Small intestine (tissue), 7 donors: ENCODE data around the gene PNISR. TPM values are rescaled to one million over a fixed set of nuclear protein-coding genes. Genes with fewer than 3 reads are reported as not detected.

ENCODE experiments used
- DNase-seq, 2 donors: peaks; one replicate each; pipeline versions ENCODE4 v3.0.0 to v3.0.0-alpha.2; 2013
- FAIRE-seq: peaks from 2 replicates; lab custom pipeline; 2012; peaks lifted over from hg19 to GRCh38; lab: Jason Lieb, UNC
- H3K27ac ChIP-seq, 3 donors: one replicate each; pipeline ENCODE4 v1.5.1; 2013; ENCODE audit warnings: low read length in 2 of 3, mild to moderate bottlenecking in 2 of 3, control low read depth in 1 of 3, inconsistent platforms in 1 of 3, low read depth in 1 of 3, moderate library complexity in 1 of 3
- H3K27me3 ChIP-seq, 3 donors: one replicate each; pipeline ENCODE4 v1.6.1; 2013; ENCODE audit warnings: low read length in 3 of 3, inconsistent platforms in 1 of 3; ENCODE audit not compliant: control insufficient read depth in 3 of 3, insufficient read depth in 3 of 3
- H3K36me3 ChIP-seq, 3 donors: one replicate each; pipeline ENCODE4 v1.6.1; 2013; ENCODE audit warnings: low read length in 3 of 3, inconsistent platforms in 1 of 3, low read depth in 1 of 3, mild to moderate bottlenecking in 1 of 3, moderate library complexity in 1 of 3; ENCODE audit not compliant: control insufficient read depth in 3 of 3, insufficient read depth in 2 of 3
- H3K4me1 ChIP-seq, 3 donors: one replicate each; pipeline ENCODE4 v1.6.1; 2013; ENCODE audit warnings: low read length in 2 of 3, inconsistent platforms in 1 of 3, low read depth in 1 of 3, mild to moderate bottlenecking in 1 of 3, moderate library complexity in 1 of 3; ENCODE audit not compliant: control insufficient read depth in 3 of 3, insufficient read depth in 2 of 3
- H3K4me3 ChIP-seq, 3 donors: one replicate each; pipeline ENCODE4 v1.5.1; 2013; ENCODE audit warnings: low read length in 3 of 3, control low read depth in 1 of 3, inconsistent platforms in 1 of 3, low read depth in 1 of 3, mild to moderate bottlenecking in 1 of 3, moderate library complexity in 1 of 3
- H3K9me3 ChIP-seq, 2 donors: one replicate each; pipeline ENCODE4 v1.6.1; 2013; ENCODE audit warnings: low read depth in 1 of 2, low read length in 1 of 2; ENCODE audit not compliant: control insufficient read depth in 2 of 2, insufficient read depth in 1 of 2
- WGBS, 3 donors: extraction: QIAGEN DNeasy Blood & Tissue Kit; methylation state at CpG; one replicate each; pipeline ENCODE4 v1.1.7; 2013; 5-methylcytosine and 5-hydroxymethylcytosine counted together
- polyA plus RNA-seq, 4 donors: library from polyadenylated mRNA; stranded (reverse) in 3 of 4; unstranded in 1 of 4; fragments of 200-250 nt in 3 of 4; fragments of 120-200 nt in 1 of 4; gene quantifications; one replicate each; pipeline versions ENCODE4 v1.2.1 to v1.2.3, GENCODE V29; 2013
- donor health status: healthy with polysubstance abuse.
- donor health status: control.
- donor health status: control.
- donor health status: Bipolar disorder and iron deficiency.
- donor health status: healthy.

Gene PNISR
- polyA plus RNA-seq, 4 donors, result 22.7 to 160 (median 25.9) TPM

DNA sequence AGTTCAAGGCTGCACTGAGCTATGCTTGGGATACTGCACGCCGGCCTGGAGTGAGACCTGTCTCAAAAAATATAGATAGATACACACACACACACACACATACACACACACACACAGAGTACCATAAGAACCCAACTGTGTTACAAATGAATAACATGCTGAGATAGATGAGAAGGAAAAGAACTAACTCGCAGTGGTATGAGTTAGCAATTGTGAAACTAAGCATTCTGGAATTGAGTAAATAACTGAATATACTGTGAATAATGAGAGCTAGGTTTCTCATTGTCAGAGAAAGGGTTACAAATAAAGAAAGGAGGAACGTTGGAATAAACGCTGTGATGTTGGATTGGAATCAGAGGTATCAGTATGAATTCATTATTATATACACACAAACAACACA, 61.1 kb downstream of the PNISR start:
- Histone ChIP-seq H3K36me3 (no peaks in the 10 kb centered on the region), H3K4me3 (no peak overlapping the region), H3K27me3 (peaks cover 0 to 2% (median 0%) of the 10 kb centered on the region in 3 donors), H3K9me3 (no peaks in the 10 kb centered on the region), H3K4me1 (no peaks in the 10 kb centered on the region), H3K27ac (no peak overlapping the region)
- DNase-seq (no peak), FAIRE-seq (no peak)
- WGBS, 3 donors, result 70 to 82% (median 71%) methylated on average over 5 of the region's 5 CpGs

DNA sequence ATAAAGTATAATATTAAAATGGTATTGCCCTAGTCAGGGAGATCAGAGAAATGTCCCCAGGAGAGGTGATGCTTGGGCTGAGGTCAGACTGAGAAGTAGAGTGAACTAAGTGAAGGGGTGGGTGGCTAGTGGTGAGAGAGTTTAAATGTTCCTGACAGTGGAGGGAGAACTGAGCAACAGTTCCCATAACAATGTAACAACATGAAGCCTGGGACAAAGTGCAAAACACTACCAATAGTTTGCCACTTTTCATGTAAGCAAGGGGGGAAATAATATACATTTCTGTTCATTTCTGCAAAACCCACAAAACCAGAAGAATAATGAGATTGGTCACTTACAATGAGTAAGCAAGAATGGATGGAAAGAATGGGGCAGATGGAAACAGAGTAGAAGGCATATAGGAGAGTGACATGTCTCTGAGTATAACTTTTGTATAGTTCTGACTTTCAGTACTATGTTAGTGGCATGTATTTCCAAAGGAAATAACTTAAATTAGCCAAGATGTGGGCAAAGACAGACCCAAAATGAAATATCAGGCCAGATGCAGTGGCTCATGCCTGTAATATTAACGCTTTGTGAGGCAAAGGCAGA, 62.3 kb downstream of the PNISR start:
- DNase-seq, result no peak
- 78 to 93% (median 88%) methylated on average over 1 of the region's 1 CpG for WGBS, 3 donors
- no peak overlapping the region for H3K4me3 ChIP-seq

DNA sequence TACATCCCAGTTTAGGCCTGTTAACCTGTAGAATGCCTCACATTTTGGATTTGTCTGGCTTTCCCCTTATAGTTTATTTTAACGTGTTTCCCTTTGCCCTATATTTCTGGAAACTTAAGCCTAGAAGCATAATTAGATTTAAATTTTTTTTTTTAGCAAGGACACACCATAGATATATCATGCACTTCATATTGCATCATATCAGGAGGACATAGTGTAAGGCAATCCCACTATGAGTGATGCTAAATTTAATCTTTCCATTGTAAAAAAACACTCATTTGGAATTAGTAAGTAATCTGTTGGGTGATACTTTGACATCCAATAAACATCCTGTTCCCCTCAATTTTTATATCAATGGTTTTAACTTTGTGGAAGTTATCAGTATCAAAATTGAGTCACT, 65.3 kb downstream of the PNISR start:
- FAIRE-seq, result no peak
- WGBS, 3 donors, result 60 to 84% (median 72%) methylated on average over 1 of the region's 1 CpG

More for the DNA sequence above, 62.3 kb downstream of the PNISR start:
- FAIRE-seq, result no peak
- Histone ChIP-seq H3K27ac (no peak overlapping the region), H3K36me3 (no peaks in the 10 kb centered on the region), H3K4me1 (no peaks in the 10 kb centered on the region), H3K27me3 (peaks cover 0 to 2% (median 0%) of the 10 kb centered on the region in 3 donors), H3K9me3 (no peaks in the 10 kb centered on the region)

DNA sequence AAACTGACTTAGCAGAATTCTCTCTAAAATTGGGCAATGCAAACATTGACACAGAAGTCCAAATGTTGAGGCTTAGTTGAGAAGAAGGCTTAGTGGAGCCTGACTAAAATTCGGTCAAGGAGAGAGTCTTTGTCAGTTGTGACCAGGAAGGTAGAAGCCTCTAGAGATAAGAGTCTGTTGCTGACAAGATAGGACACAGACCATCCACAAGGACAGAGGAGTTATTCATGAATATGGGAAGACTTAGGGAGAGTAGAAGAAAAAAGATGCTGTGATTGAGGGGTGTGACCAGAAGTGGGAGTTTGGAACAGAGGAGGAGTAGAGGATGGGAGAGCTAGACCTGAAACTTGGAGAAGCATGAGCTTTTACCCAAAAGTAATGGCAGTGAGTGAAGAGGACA, 68.5 kb downstream of the PNISR start:
- no peak for FAIRE-seq
- no peaks in the 10 kb centered on the region for H3K36me3 ChIP-seq
- no peaks in the 10 kb centered on the region for H3K4me1 ChIP-seq
- H3K9me3 ChIP-seq, result no peaks in the 10 kb centered on the region
- 72 to 82% (median 81%) methylated on average over 1 of the region's 1 CpG for WGBS, 3 donors
- peaks cover 0 to 13% (median under 1%) of the 10 kb centered on the region in 3 donors for H3K27me3 ChIP-seq
- no peak overlapping the region for H3K27ac ChIP-seq
- no peak for DNase-seq
- H3K4me3 ChIP-seq, result no peak overlapping the region

More for the DNA sequence above, 65.3 kb downstream of the PNISR start:
- Histone ChIP-seq H3K4me3 (no peak overlapping the region), H3K9me3 (no peaks in the 10 kb centered on the region), H3K27me3 (peaks cover 0 to 2% (median 0%) of the 10 kb centered on the region in 3 donors), H3K36me3 (no peaks in the 10 kb centered on the region), H3K27ac (no peak overlapping the region), H3K4me1 (no peaks in the 10 kb centered on the region)
- no peak for DNase-seq

DNA sequence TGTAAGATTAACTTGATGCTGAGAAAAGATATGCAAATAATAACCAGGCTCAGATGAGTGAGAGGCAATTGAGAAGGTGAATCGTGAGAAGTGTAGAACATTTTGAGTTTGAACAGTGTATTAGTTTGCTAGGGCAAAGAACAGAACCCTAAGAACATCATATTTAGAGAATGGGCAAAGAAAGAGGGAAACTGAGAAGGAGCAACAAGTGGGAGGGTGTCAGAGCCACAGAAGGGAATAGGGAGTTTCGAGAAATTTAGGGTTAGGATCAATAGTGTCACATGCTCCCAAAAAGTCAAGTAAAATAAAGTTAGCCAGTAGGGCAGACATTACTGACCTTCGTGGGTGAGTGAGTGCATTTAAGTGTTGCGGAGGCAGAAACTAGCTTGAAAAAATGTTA, 70.1 kb downstream of the PNISR start:
- H3K27me3 ChIP-seq, result peaks cover 0 to 29% (median 5%) of the 10 kb centered on the region in 3 donors
- 60 to 71% (median 68%) methylated on average over 4 of the region's 4 CpGs for WGBS, 3 donors
- no peaks in the 10 kb centered on the region for H3K36me3 ChIP-seq
- H3K27ac ChIP-seq, result no peak overlapping the region
- no peaks in the 10 kb centered on the region for H3K9me3 ChIP-seq
- H3K4me1 ChIP-seq, result peaks cover 0 to 7% (median 0%) of the 10 kb centered on the region in 3 donors
- FAIRE-seq, result no peak
- H3K4me3 ChIP-seq, result no peak overlapping the region
- no peak for DNase-seq

DNA sequence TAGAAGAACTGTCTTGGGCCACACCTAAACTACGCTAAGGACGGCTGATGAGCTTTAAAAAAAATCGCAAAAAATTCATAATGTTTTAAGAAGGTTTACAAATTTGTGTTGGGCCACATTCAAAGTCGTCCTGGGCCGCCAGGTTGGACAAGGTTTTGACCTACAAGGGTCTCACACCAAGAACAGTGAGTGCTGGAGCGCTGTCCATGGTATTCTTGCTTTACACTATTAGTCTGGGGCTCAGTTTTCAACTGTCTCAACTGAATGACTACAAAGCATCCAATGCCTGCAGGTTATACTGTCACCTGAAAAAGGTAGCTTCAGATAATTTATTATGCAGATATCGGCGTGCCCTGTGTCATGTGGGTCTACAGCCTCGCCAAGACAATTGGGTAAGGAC, 72.0 kb downstream of the PNISR start:
- DNase-seq (no peak), FAIRE-seq (no peak)
- H3K4me1 ChIP-seq, result peaks cover 0 to 12% (median 0%) of the 10 kb centered on the region in 3 donors
- no peak overlapping the region for H3K27ac ChIP-seq
- 70 to 72% (median 70%) methylated on average over 9 of the region's 9 CpGs for WGBS, 3 donors
- peaks cover 11 to 41% (median 12%) of the 10 kb centered on the region in 3 donors for H3K27me3 ChIP-seq
- no peaks in the 10 kb centered on the region for H3K9me3 ChIP-seq
- no peak overlapping the region for H3K4me3 ChIP-seq
- no peaks in the 10 kb centered on the region for H3K36me3 ChIP-seq

GRCh38 chr6:99350573-99350972, 74.5 kb downstream of the PNISR start:
- Histone ChIP-seq H3K9me3 (no peaks in the 10 kb centered on the region), H3K36me3 (no peaks in the 10 kb centered on the region), H3K27me3 (peaks cover 11 to 42% (median 12%) of the 10 kb centered on the region in 3 donors), H3K4me3 (peak overlapping the region in 1 of 3 donors; percentile 42), H3K27ac (no peak overlapping the region), H3K4me1 (peaks cover 0 to 12% (median 0%) of the 10 kb centered on the region in 3 donors)
- WGBS, 3 donors, result 17 to 28% (median 23%) methylated on average over 10 of the region's 10 CpGs
- FAIRE-seq (no peak), DNase-seq (peak in 1 of 2 donors; percentile 21)

- DNase-seq, result peak; percentile 27 to 67
- WGBS, 3 donors, result 1 to 3% (median 2%) methylated on average over 41 to 108 of the region's 108 CpGs
These were observed 75.7 kb downstream of the PNISR start, which contains the start of gene FAXC for GRCh38 chr6:99349171-99350141. Gene FAXC (minus strand): TSS chr6:99349674. CDS start chr6:99349372, 302 bp downstream.

More at GRCh38 chr6:99349171-99350141, 75.7 kb downstream of the PNISR start, which contains the start of gene FAXC:
- no peak within 1 kb of the TSS for H3K27ac ChIP-seq
- no peak for FAIRE-seq
- no peaks in the 10 kb centered on the region for H3K36me3 ChIP-seq
- no peaks in the 10 kb centered on the region for H3K9me3 ChIP-seq
- peaks cover 11 to 42% (median 12%) of the 10 kb centered on the region in 3 donors for H3K27me3 ChIP-seq
- peak within 1 kb of the TSS; percentile 50 to 60 (median 54) for H3K4me3 ChIP-seq
- H3K4me1 ChIP-seq, result peaks cover 0 to 12% (median 0%) of the 10 kb centered on the region in 3 donors
